GM21825 (cell line): ENCODE data around the gene USP19.
A peak's percentile ranks its signal among the peaks of the same experiment; 100 is the strongest.

ENCODE experiments used
- ATAC-seq: cut with Tn5 transposase; IDR thresholded peaks from one replicate; pipeline ENCODE4 v1.9.1; 2021; ENCODE audit warnings: mild to moderate bottlenecking, moderate library complexity; ENCODE audit not compliant: unreplicated experiment

The USP19 gene

DNA sequence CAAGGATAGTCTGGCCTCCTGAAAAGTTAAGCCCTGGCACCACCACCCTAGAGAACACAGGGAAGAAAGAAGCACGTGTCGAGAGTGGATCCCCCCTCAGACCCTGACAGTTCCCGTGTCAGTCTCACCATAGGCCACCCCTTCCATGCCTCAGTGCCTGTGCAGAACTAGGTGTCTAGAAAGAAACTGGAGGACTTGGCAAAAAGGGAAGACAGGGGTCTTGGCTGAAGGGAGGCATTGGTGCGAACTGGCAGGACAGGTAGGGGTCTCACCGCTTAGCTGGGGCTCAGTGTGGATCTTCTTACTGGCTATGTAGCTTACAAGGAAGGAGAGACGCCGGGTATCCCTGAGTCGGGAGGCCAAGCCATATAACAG, 16.6 kb downstream of the USP19 start:
- ATAC-seq = no peak

DNA sequence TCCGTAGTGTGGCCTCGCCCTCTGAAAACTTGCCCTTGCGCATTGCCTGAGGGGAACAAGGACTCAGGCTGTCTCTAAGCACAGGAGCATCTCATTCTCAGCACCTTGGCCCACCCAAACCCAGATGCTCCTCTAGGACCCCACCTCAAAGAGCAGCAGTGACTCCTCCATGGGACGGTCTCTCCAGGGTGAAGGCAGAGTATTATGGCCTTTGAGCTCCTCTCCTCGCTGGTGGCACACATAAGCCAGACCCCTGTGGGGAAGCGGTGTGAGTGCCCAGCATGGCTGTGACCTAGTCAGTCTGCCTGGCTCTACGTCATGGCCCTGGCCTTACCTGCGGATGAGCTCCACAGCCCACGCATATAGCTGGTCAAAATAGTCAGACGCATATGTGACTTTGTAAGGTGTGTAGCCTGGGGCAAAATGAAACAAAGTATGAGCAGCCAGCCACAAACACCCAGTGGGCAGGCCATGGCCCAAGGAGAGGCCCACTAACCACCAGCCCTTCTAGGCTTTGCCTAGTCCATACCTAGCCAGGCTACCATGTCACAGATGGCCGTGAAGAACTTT, 20.5 kb downstream of the USP19 start:
- no peak for ATAC-seq

DNA sequence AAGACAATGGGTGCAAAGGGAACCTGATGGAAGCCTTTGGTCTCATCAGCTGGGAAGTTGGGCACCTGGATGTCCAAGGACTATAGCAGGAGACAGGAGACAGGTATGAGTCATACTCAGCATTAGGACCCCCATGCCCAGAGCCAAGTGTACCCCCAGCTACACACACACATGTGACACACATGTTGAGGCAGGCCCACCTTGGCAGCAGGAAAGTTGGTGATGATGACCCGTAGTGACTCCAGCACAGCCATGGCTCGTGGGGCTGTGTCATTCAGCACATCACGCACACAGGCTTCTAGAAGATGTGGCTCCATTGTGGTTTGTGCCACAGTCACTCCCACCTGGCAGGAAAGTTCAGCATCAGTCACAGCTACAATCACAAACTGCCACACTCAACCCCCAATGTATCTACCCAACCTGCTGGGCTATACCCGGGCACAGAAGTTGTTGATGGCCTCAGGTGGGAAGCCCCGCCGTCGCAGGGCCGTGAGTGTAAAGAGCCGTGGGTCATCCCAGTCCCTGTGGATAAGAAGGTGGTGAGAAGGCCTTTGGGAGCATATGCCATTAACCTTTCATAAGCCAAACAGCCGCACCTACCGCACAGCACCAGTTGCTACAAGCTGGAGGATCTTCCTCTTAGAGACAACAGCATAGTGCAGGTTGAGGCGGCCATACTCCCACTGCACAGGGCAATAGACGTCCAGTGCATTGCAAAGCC, 21.6 kb downstream of the USP19 start:
- ATAC-seq = no peak

DNA sequence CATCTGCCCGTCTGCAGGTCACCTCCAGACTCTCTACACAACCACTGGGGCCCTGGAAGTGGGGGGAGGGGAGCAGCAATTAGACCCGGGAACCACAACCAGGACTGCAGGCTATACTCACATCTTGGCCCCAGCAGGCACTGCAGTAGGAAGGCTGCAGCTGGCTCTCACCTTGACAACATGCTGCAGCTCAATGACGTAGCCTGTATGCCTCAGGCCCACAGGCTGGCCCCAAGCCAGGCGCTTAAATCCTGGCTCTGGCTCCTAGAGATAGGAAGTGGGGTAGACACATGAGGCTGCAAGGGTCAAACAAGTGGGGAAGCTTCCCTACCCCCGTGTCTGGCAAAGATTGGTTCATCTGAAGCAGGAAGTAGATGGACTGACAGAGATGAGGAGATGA, 22.2 kb downstream of the USP19 start:
- no peak for ATAC-seq

DNA sequence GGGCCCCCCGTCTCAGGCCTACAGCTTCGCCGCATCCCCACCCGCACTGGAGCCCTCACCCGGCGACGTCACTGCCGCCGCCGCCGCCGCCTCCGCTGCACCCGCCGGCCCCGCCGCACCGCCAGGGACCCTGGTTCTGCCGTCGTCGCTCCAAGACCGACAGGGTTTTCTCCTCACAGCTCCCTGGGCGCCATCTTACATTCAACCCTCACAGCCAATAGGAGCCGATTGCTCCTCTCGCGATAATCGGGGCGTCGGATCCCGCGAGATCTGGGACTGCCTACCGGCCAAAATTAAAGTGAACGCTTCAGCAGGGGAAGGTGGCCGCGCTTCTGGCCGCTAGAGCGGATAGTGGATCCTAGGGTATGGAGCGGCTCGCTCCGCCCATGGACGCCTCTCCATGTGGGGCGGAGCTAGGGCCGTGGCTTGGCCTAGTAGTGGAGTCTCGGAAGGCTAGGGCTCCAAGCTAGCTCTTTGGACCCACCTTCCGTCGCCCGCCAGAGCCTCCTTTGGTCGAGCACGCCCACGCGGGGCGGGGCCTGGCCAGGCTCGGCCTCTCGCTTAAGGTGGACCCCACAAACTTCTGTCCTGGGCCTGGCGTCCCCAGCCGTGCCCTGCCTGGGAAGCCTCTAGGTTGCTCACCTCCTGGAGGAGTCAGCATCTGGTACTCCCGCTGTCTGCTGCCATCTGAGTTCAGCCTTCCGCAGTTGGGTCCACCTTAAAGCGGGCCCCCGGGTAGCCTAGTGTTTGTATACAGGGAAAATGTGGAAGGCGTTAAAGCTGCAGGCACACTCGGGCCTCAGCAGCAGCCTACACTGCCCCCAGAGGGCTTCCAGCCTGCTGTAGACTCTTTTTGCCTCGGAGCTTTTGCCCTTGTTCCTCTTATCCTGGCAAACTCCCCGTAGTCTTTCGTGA, 26.5 kb downstream of the USP19 start, which contains the start of gene QRICH1:
TSS of gene QRICH1 (minus strand) at position 219 of the 915 bp plus-strand sequence. CDS start 17,054 bp downstream, outside the sequence.
- peak; percentile 69 for ATAC-seq

DNA sequence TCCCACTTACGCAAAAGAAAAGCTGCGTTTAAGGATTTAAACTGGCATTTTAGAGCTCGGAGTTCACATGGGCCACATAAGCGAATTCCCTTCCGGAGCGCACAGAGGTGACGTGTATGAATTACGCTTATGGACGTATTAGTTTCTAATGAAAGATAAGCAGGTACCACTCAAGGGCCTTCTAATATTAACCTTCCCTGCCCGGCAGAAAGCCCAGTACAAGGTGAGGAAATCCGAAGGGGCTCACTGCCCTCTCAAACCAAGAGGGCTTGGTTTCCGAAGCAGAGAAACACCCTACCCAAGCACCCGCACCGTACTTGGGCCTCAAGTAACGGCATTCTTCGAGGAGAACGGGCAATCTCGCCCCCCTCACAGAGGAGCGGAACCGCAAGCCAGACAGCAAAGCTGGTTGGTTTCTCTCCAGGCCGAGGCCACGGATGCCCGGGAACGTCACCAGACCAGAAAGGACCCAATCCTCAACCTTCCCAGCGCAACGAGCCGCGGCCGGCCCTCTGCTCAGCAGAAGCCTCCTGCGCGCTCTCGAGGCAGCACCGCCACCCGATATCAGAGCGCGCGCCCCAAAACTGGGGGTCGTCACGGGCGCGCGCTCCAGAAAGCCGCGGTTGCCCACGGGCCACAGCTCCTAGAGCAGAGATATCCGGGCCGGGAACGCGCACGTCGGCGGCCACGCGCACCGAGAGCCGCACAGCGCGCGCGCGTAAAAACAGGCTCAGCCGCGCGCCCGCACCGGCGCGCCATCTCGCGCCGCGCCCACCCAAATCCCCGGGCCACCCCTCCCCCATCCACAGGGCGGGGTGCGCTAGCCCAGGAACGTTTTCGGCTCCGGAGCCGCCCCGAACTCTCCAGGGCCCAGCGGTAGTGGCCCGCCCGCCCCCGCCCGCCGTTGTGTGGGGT, 27.4 kb downstream of the USP19 start:
- peak; percentile 35 for ATAC-seq

DNA sequence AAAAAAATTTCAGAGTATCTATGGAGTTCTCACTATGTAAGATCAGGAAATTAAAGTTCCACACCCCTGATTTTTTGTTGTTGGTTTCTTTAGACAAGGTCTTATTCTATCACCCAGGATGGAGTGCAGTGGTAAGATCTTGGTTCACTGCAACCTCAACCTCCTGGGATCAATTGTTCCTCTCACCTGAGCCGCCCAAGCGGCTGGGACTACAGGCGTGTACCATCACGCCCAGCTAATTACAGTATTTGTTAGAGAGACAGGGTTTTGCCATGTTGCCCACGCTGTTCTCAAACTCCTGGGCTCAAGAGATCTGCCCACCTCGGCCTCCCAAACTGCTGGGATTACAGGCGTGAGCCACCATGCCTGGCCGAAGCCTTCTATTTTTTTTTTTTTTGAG, 39.2 kb downstream of the USP19 start:
- ATAC-seq = no peak

DNA sequence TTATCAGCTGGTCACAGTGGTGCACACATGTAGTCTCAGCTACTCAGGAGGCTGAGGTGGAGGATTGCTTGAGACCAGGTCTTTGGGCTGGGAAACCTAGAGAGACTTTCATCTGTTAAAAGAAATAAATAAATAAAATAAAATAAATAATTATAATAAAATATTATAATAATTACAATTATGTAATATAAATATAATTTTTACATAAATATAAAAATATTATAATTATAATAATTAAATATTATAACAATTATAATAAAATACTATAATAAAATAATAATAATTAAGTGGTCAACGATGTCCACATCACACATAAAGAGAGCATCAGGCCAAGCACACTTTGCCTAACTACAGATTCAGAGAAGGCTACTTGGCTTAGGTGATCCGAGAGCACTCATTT, 41.4 kb downstream of the USP19 start:
- ATAC-seq = no peak

DNA sequence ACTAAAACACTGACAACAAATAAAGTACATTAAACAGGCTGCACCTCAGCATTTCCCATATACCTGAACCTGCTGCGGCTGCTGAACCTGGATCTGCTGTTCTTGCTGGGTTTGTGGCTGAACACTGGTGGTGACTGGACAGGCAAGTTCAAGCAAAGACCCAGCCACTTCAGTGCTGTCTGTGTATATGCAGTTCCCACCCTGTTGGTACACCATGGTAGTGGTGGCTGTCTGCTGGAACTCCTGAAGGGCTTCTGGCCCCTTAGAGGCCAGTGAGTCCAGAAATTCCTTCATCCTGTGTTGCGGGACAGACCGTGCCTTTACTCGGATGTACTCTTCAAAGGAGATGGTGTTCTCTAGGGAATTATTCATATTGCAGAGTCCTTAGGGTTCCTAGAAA, 44.0 kb downstream of the USP19 start:
- no peak for ATAC-seq

DNA sequence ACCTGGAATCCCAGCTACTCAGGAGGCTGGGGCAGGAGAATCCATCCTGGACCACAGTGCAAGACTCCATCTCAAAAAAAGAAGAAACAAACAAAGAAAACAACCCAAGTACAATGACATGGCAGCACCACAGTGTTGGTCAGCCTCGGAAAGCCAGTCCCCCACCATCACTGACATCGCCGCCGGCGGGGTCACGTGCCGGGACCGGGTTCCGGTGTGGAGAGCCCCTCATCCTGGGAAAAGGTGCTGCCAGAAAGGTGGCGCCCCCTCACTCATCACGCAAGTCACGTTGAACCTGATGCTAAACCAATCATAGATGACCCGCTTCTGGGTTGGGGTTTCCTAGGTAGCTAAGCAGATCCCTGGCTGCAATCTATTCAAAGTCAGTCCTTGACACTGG, 44.5 kb downstream of the USP19 start:
- no peak for ATAC-seq
